GM21390 (cell line): ENCODE data around the gene SCFD2.
"Not testable (repeated sequence)": the region's sequence is repeated elsewhere in the genome, so short reads cannot be mapped to it uniquely, and the experiment has no call there.

ENCODE experiments used
- ATAC-seq: cut with Tn5 transposase; IDR thresholded peaks from one replicate; pipeline ENCODE4 v1.9.1; 2021; ENCODE audit not compliant: unreplicated experiment

Gene SCFD2

GRCh38 chr4:52841682-52842456 lies 524.0 kb downstream of the SCFD2 start:
- no peak for ATAC-seq

- no peak for ATAC-seq
These were observed 525.1 kb downstream of the SCFD2 start for GRCh38 chr4:52840531-52841370.

GRCh38 chr4:52838729-52839586 lies 526.9 kb downstream of the SCFD2 start:
- no peak for ATAC-seq

GRCh38 chr4:52837716-52838558 lies 527.9 kb downstream of the SCFD2 start:
- ATAC-seq = no peak

- ATAC-seq = no peak
These were observed 529.2 kb downstream of the SCFD2 start for GRCh38 chr4:52836678-52837077.

GRCh38 chr4:52836120-52836519 lies 529.7 kb downstream of the SCFD2 start:
- no peak for ATAC-seq

GRCh38 chr4:52834641-52835456 lies 531.0 kb downstream of the SCFD2 start:
- ATAC-seq = not testable (repeated sequence)

GRCh38 chr4:52833941-52834525 lies 531.8 kb downstream of the SCFD2 start:
- no peak for ATAC-seq

- ATAC-seq = no peak
These were observed 540.3 kb downstream of the SCFD2 start for GRCh38 chr4:52825460-52826090.

- no peak for ATAC-seq
These were observed 541.0 kb downstream of the SCFD2 start for GRCh38 chr4:52824603-52825459.

GRCh38 chr4:52824270-52824602 lies 541.6 kb downstream of the SCFD2 start:
- no peak for ATAC-seq

- ATAC-seq = no peak
These were observed 542.2 kb downstream of the SCFD2 start for GRCh38 chr4:52823702-52824092.
